PC-3 (cell line): Measurements from ENCODE around the gene CFAP221. TPM values are rescaled to one million over a fixed set of nuclear protein-coding genes. Genes with fewer than 3 reads are reported as not detected.

ENCODE experiments used
- ATAC-seq: fragments of 200-7000 bp; cut with Tn5 transposase; 2 replicates; pipeline ENCODE4 v1.9.1; 2020; ENCODE audit warnings: mild to moderate bottlenecking, moderate library complexity
- BruUV-seq: library from RNA; stranded (reverse); fragments of 400-500 nt; replicated peaks from 2 replicates; lab custom pipeline; 2021; lab: Mats Ljungman, UMichigan
- CTCF ChIA-PET: fragments of 300-600 bp; sonication (Branson Sonifier 250); formaldehyde crosslinking; loops from one replicate; lab custom pipeline; 2022; ENCODE audit warnings: antibody characterized with exemption; lab: Charles Lee
- POLR2A ChIA-PET: fragments of 300-600 bp; sonication (Branson Sonifier 250); formaldehyde crosslinking; loops from one replicate; lab custom pipeline; 2022; ENCODE audit warnings: antibody characterized with exemption; ENCODE audit not compliant: unreplicated experiment; lab: Charles Lee
- DNase-seq: peaks from one replicate; pipeline ENCODE4 v3.0.0-alpha.2; 2015
- H2AFZ ChIP-seq: fragments of 300-600 bp; sonication (generic); 2 replicates; pipeline ENCODE4 v1.6.0; 2016; ENCODE audit warnings: antibody characterized with exemption, low read length
- H3F3A ChIP-seq: fragments of 300-600 bp; sonication (generic); one replicate; pipeline ENCODE4 v1.6.0; 2017; ENCODE audit warnings: antibody characterized with exemption, low read length, control low read depth, mild to moderate bottlenecking; ENCODE audit not compliant: unreplicated experiment
- H3K27ac ChIP-seq: fragments of 300-600 bp; sonication (generic); 2 replicates; pipeline ENCODE4 v1.5.1; 2016; ENCODE audit warnings: mild to moderate bottlenecking, low read length
- H3K27me3 ChIP-seq: fragments of 300-600 bp; sonication (generic); 2 replicates; pipeline ENCODE4 v1.6.1; 2016; ENCODE audit warnings: low read length, mixed read lengths
- H3K36me3 ChIP-seq: fragments of 300-600 bp; sonication (generic); 2 replicates; pipeline ENCODE4 v1.6.1; 2016; ENCODE audit warnings: low read depth, mixed run types, low read length, mixed read lengths
- H3K4me1 ChIP-seq: fragments of 300-600 bp; sonication (generic); 2 replicates; pipeline ENCODE4 v1.5.1; 2016; ENCODE audit warnings: low read length; ENCODE audit not compliant: insufficient read depth
- H3K4me2 ChIP-seq: fragments of 300-600 bp; sonication (generic); 2 replicates; pipeline ENCODE4 v1.6.0; 2016; ENCODE audit warnings: low read length
- H3K4me3 ChIP-seq: fragments of 300-600 bp; sonication (generic); 2 replicates; pipeline ENCODE4 v1.5.1; 2016; ENCODE audit warnings: mild to moderate bottlenecking, low read length, mixed read lengths
- H3K79me2 ChIP-seq: fragments of 300-600 bp; sonication (generic); 2 replicates; pipeline ENCODE4 v1.6.1; 2017; ENCODE audit warnings: low read length, mixed read lengths
- H3K9ac ChIP-seq: fragments of 300-600 bp; sonication (generic); 2 replicates; pipeline ENCODE4 v1.6.0; 2016; ENCODE audit warnings: mild to moderate bottlenecking, low read length
- H3K9me2 ChIP-seq: fragments of 300-600 bp; sonication (generic); replicated peaks from 2 replicates; pipeline ENCODE4 v1.6.1; 2016; ENCODE audit warnings: mixed run types, low read length, mixed read lengths
- H3K9me3 ChIP-seq: fragments of 300-600 bp; sonication (generic); 2 replicates; pipeline ENCODE4 v1.6.1; 2016; ENCODE audit warnings: low read length, mixed read lengths
- H4K20me1 ChIP-seq: fragments of 300-600 bp; sonication (generic); 2 replicates; pipeline ENCODE4 v1.6.1; 2016; ENCODE audit warnings: low read length, mixed read lengths
- CTCF ChIP-seq: fragments of 300-600 bp; sonication (generic); conservative IDR thresholded peaks from 2 replicates; pipeline ENCODE4 v1.5.1; 2017; ENCODE audit warnings: antibody characterized with exemption, low read depth, mild to moderate bottlenecking, low read length
- EZH2 ChIP-seq: fragments of 300-600 bp; sonication (generic); IDR thresholded peaks from one replicate; pipeline ENCODE4 v1.6.1; 2017; ENCODE audit warnings: antibody characterized with exemption, mild to moderate bottlenecking, low read length; ENCODE audit not compliant: unreplicated experiment
- EZH2phosphoT487 ChIP-seq: fragments of 300-600 bp; sonication (generic); IDR thresholded peaks from 2 replicates; pipeline ENCODE4 v1.6.1; 2018; ENCODE audit warnings: mild to moderate bottlenecking, antibody characterized with exemption, low read length, borderline replicate concordance
- intact Hi-C: fragments of 100-400 bp; cut with micrococcal nuclease; formaldehyde crosslinking; loops from 2 replicates; pipeline ENCODE4 v1.9.0; 2023
- total RNA-seq: library from RNA; depleted of rRNA; stranded (reverse); fragments of >200 nt; gene quantifications from 2 replicates; pipeline ENCODE4 v1.2.3, GENCODE V29; 2014

The CFAP221 gene
- total RNA-seq, 1 experiment from 2014 or later, result not detected

GRCh38 chr2:119548516-119549120 lies 4.4 kb downstream of the CFAP221 start:
- Histone ChIP-seq H3K4me2 (no peak overlapping the region), H3K9me2 (no peaks in the 10 kb centered on the region), H3K4me3 (no peak overlapping the region), H3K79me2 (no peaks in the 10 kb centered on the region), H3K4me1 (peaks cover 4% of the 10 kb centered on the region; the same call in 1 of the 2 replicates), H3F3A (no peaks in the 10 kb centered on the region), H3K9ac (no peak overlapping the region), H3K27ac (no peak overlapping the region), H2AFZ (no peak overlapping the region), H3K9me3 (no peaks in the 10 kb centered on the region), H4K20me1 (no peaks in the 10 kb centered on the region), H3K36me3 (no peaks in the 10 kb centered on the region), H3K27me3 (peaks cover 45% of the 10 kb centered on the region; the same call in 1 of the 2 replicates)
- intact Hi-C loops, result no loop called here
- CTCF ChIA-PET, result no interaction called here
- TF ChIP-seq EZH2phosphoT487, result no peak
- no peak for TF ChIP-seq CTCF
- TF ChIP-seq EZH2, result no peak
- ATAC-seq, result no peak
- no TSS peak for BruUV-seq
- POLR2A ChIA-PET, result no interaction called here
- no peak for DNase-seq

- ChIA-PET POLR2A (no interaction called here), CTCF (no interaction called here)
- DNase-seq, result peak; percentile 19
- Histone ChIP-seq H3K27ac (no peak overlapping the region), H3K9me2 (no peaks in the 10 kb centered on the region), H3K4me3 (no peak overlapping the region), H3F3A (no peaks in the 10 kb centered on the region), H4K20me1 (no peaks in the 10 kb centered on the region), H3K9ac (no peak overlapping the region), H3K4me1 (peaks cover 4% of the 10 kb centered on the region; the same call in 1 of the 2 replicates), H2AFZ (no peak overlapping the region), H3K79me2 (no peaks in the 10 kb centered on the region), H3K36me3 (no peaks in the 10 kb centered on the region), H3K27me3 (peaks cover 50% of the 10 kb centered on the region; the same call in 1 of the 2 replicates), H3K4me2 (no peak overlapping the region), H3K9me3 (no peaks in the 10 kb centered on the region)
- no peak for TF ChIP-seq EZH2phosphoT487
- TF ChIP-seq EZH2, result no peak
- no peak for TF ChIP-seq CTCF
- ATAC-seq, result no peak
- intact Hi-C loops, result no loop called here
- no TSS peak for BruUV-seq
Measured at GRCh38 chr2:119549241-119549640, 5.0 kb downstream of the CFAP221 start.

- peaks cover 50% of the 10 kb centered on the region for H3K27me3 ChIP-seq
- no peaks in the 10 kb centered on the region for H3K36me3 ChIP-seq
- no peak overlapping the region for H3K4me2 ChIP-seq
- POLR2A ChIA-PET, result no interaction called here
- no peak overlapping the region for H3K9ac ChIP-seq
- H3K9me2 ChIP-seq, result no peaks in the 10 kb centered on the region
- intact Hi-C loops, result no loop called here
- H3K9me3 ChIP-seq, result no peaks in the 10 kb centered on the region
- ATAC-seq (no peak), DNase-seq (no peak)
- H3K4me3 ChIP-seq, result no peak overlapping the region
- no peak overlapping the region for H2AFZ ChIP-seq
- TF ChIP-seq CTCF (no peak), EZH2phosphoT487 (no peak), EZH2 (no peak)
- no peak overlapping the region for H3K27ac ChIP-seq
- CTCF ChIA-PET, result no interaction called here
- no peaks in the 10 kb centered on the region for H3K79me2 ChIP-seq
- no TSS peak for BruUV-seq
- H3F3A ChIP-seq, result no peaks in the 10 kb centered on the region
- peaks cover 4% of the 10 kb centered on the region; the same call in 1 of the 2 replicates for H3K4me1 ChIP-seq
- H4K20me1 ChIP-seq, result no peaks in the 10 kb centered on the region
Measured at GRCh38 chr2:119550346-119550745, 6.1 kb downstream of the CFAP221 start.
